H1 (cell line): ENCODE results near the gene SORL1-AS1.

ENCODE experiments used
- CBX5 ChIP-seq: fragments of 300-800, 300-1000 bp; sonication (generic); IDR thresholded peaks from 2 replicates; pipeline ENCODE4 v1.7.1; 2016; ENCODE audit warnings: antibody characterized with exemption, low read length, low read depth
- CTCF ChIP-seq, 3 experiments: IDR thresholded peaks; 1 replicate in 2 of 3; 2 replicates in 1 of 3; pipeline versions ENCODE4 v1.5.1 to v1.6.1; 2011; ENCODE audit warnings: low read length in 3 of 3, mild to moderate bottlenecking in 3 of 3, inconsistent platforms in 2 of 3, low read depth in 1 of 3, moderate library complexity in 1 of 3; ENCODE audit not compliant: insufficient read depth in 1 of 3; ENCODE audit errors: control extremely low read depth in 1 of 3
- EP300 ChIP-seq, 2 experiments: IDR thresholded peaks; 1 replicate in 1 of 2; 2 replicates in 1 of 2; pipeline ENCODE4 v1.6.1; 2011 to 2012; ENCODE audit warnings: low read depth in 2 of 2, low read length in 2 of 2, mild to moderate bottlenecking in 2 of 2, borderline replicate concordance in 1 of 2, inconsistent platforms in 1 of 2, moderate library complexity in 1 of 2
- EZH2 ChIP-seq: fragments of 200-600 bp; sonication (generic); IDR thresholded peaks from 2 replicates; pipeline ENCODE4 v1.7.1; 2012; ENCODE audit warnings: low read depth, mild to moderate bottlenecking, moderate library complexity, low read length, inconsistent platforms; ENCODE audit not compliant: severe bottlenecking
- GABPA ChIP-seq: IDR thresholded peaks from 2 replicates; pipeline ENCODE4 v1.6.1; 2011; ENCODE audit warnings: mild to moderate bottlenecking, low read length, moderate library complexity, borderline replicate concordance; ENCODE audit not compliant: insufficient read depth
- GTF2F1 ChIP-seq: IDR thresholded peaks from 2 replicates; pipeline ENCODE4 v1.6.1; 2012; ENCODE audit warnings: low read depth, low read length, improper control_type of control experiment, borderline replicate concordance
- HDAC2 ChIP-seq, 2 experiments: fragments of 300-600 bp in 1 of 2; sonication (generic) in 1 of 2; IDR thresholded peaks; 2 replicates each; pipeline ENCODE4 v1.6.1; 2011 to 2012; ENCODE audit warnings: low read depth in 2 of 2, low read length in 2 of 2, mild to moderate bottlenecking in 2 of 2, moderate library complexity in 2 of 2, borderline replicate concordance in 1 of 2, inconsistent platforms in 1 of 2
- PHF8 ChIP-seq: fragments of 200-600 bp; sonication (generic); conservative IDR thresholded peaks from 2 replicates; pipeline ENCODE4 v1.7.1; 2012; ENCODE audit warnings: low read depth, mild to moderate bottlenecking, inconsistent platforms, low read length, moderate library complexity
- POLR2A ChIP-seq, 2 experiments: IDR thresholded peaks; 1 replicate in 1 of 2; 2 replicates in 1 of 2; pipeline ENCODE4 v1.6.1; 2011; ENCODE audit warnings: low read depth in 2 of 2, low read length in 2 of 2, mild to moderate bottlenecking in 2 of 2; ENCODE audit errors: control extremely low read depth in 1 of 2
- SIRT6 ChIP-seq: IDR thresholded peaks from one replicate; pipeline ENCODE4 v1.7.1; 2012; ENCODE audit warnings: low read length, inconsistent platforms
- TEAD4 ChIP-seq: IDR thresholded peaks from 2 replicates; pipeline ENCODE4 v1.6.1; 2012; ENCODE audit warnings: low read depth, low read length, inconsistent platforms, mixed read lengths

DNA sequence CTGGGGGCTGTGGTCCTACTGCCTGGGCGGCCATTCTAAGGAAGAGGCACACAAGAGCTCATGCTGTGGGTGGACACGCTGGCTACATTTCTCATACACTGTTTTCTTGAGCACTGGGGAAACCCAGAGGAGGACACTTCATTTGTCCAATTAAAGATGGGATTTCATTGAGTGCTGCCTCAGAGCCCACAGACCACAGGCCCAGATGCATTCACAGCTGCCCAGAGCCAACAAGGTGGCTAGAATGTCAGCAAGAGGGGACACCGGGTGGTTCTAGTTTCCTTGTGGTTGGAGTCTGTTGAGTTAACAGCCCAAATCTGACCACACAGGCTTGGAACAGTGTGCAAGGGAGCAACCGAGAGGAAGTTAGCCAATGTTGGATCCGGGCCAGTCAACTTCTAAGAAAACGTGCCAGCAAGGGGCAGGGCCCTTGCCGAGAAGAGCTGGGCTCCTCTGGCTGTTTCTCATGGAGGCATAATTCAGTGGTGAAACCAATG lies 35.7 kb downstream of the SORL1-AS1 start:
- TF ChIP-seq EZH2: no peak
- no peak for TF ChIP-seq POLR2A (IDR thresholded peaks at IDR 0.05; ENCODE audit: control extremely low read depth in 1 of 2, low read depth in 2 of 2, low read length in 2 of 2)
- no peak for TF ChIP-seq CTCF (IDR thresholded peaks at IDR 0.05; ENCODE audit: control extremely low read depth in 1 of 3, insufficient read depth in 1 of 3, low read depth in 1 of 3, low read length in 3 of 3)
- no peak for TF ChIP-seq EP300 (IDR thresholded peaks at IDR 0.05; ENCODE audit: borderline replicate concordance in 1 of 2, low read depth in 2 of 2, low read length in 2 of 2)
- TF ChIP-seq HDAC2 (IDR thresholded peaks at IDR 0.05; ENCODE audit: borderline replicate concordance in 1 of 2, low read depth in 2 of 2, low read length in 2 of 2): no peak
- TF ChIP-seq GABPA: no peak
- TF ChIP-seq GTF2F1: no peak
- no peak for TF ChIP-seq TEAD4
- no peak for TF ChIP-seq PHF8
- TF ChIP-seq SIRT6: no peak
- TF ChIP-seq CBX5: no peak
